ENCODE data around the gene AUTS2.

GRCh38 chr7:70721500-70721899 lies 1123.2 kb downstream of the AUTS2 start:
- TF ChIP-seq EZH2phosphoT487 (IDR thresholded peaks at IDR 0.05; ENCODE audit: insufficient read depth, low read depth): no peak
- TF ChIP-seq EZH2 (IDR thresholded peaks at IDR 0.05; ENCODE audit: insufficient read depth, poor library complexity, severe bottlenecking): no peak

Data from GM23248 (cell line).